Caco-2 (cell line): ENCODE results near the gene TNFRSF4. TPM values are rescaled to one million over a fixed set of nuclear protein-coding genes. Genes with fewer than 3 reads are reported as not detected.

Source experiments
- BruUV-seq: library from RNA; stranded (reverse); fragments of 400-500 nt; replicated peaks from 2 replicates; lab custom pipeline; 2021; lab: Mats Ljungman, UMichigan
- CTCF ChIA-PET: fragments of 300-600 bp; sonication (Branson Sonifier 250); formaldehyde crosslinking; loops from one replicate; lab custom pipeline; 2022; ENCODE audit warnings: antibody characterized with exemption; lab: Charles Lee
- POLR2A ChIA-PET: fragments of 300-600 bp; sonication (Branson Sonifier 250); formaldehyde crosslinking; loops from one replicate; lab custom pipeline; 2022; ENCODE audit warnings: antibody characterized with exemption; lab: Charles Lee
- DNase-seq, 2 experiments: peaks; one replicate each; pipeline versions ENCODE4 v3.0.0 to v3.0.0-alpha.2; 2020 to 2022
- H3K27me3 ChIP-seq: replicated peaks from 2 replicates; pipeline ENCODE4 v1.6.0; 2011; ENCODE audit warnings: low read length; ENCODE audit not compliant: control insufficient read depth, insufficient read depth
- H3K36me3 ChIP-seq: 2 replicates; pipeline ENCODE4 v1.5.1; 2011; ENCODE audit warnings: low read length; ENCODE audit not compliant: control insufficient read depth, insufficient read depth
- H3K4me1 ChIP-seq: fragments of 250-450 bp; sonication (Bioruptor Pico); 2 replicates; pipeline ENCODE4 v1.5.1; 2020; ENCODE audit warnings: mild to moderate bottlenecking
- H3K4me3 ChIP-seq: 2 replicates; pipeline ENCODE4 v1.5.1; 2011; ENCODE audit warnings: low read depth, mild to moderate bottlenecking, control low read depth, low read length
- H3K9me3 ChIP-seq: fragments of 250-450 bp; sonication (Bioruptor Pico); 2 replicates; pipeline ENCODE4 v1.5.1; 2020; ENCODE audit warnings: mild to moderate bottlenecking, moderate library complexity
- H3K27ac Mint-ChIP-seq: one replicate; pipeline ENCODE4 v1.8.0; 2022; ENCODE audit warnings: mixed read lengths; ENCODE audit not compliant: unreplicated experiment
- H3K27me3 Mint-ChIP-seq: one replicate; pipeline ENCODE4 v1.8.0; 2022; ENCODE audit warnings: mixed read lengths; ENCODE audit not compliant: insufficient read depth, unreplicated experiment
- H3K36me3 Mint-ChIP-seq: one replicate; pipeline ENCODE4 v1.8.0; 2022; ENCODE audit warnings: mild to moderate bottlenecking, mixed read lengths; ENCODE audit not compliant: insufficient read depth, unreplicated experiment
- H3K4me1 Mint-ChIP-seq: one replicate; pipeline ENCODE4 v1.8.0; 2022; ENCODE audit warnings: low read depth, mixed read lengths; ENCODE audit not compliant: unreplicated experiment
- H3K4me3 Mint-ChIP-seq: one replicate; pipeline ENCODE4 v1.8.0; 2022; ENCODE audit warnings: mild to moderate bottlenecking, moderate library complexity, mixed read lengths; ENCODE audit not compliant: unreplicated experiment
- H3K9me3 Mint-ChIP-seq: one replicate; pipeline ENCODE4 v1.8.0; 2022; ENCODE audit warnings: mixed read lengths; ENCODE audit not compliant: unreplicated experiment
- intact Hi-C: fragments of 100-400 bp; cut with micrococcal nuclease; formaldehyde crosslinking; loops from one replicate; pipeline ENCODE4 v1.10.0; 2022; ENCODE audit not compliant: unreplicated experiment
- total RNA-seq: library from RNA; stranded (reverse); gene quantifications from 2 replicates; pipeline ENCODE4 v1.2.3, GENCODE V29; 2022
- TF ChIP-seq, protein P1 (sequence below), 2 experiments: fragments of 200-600 bp in 1 of 2; IDR thresholded peaks; 1 replicate in 1 of 2; 2 replicates in 1 of 2; pipeline versions ENCODE4 v1.5.1 to v1.8.0; 2011 to 2022; ENCODE audit warnings: antibody characterized with exemption in 1 of 2, control low read depth in 1 of 2, inconsistent platforms in 1 of 2, low read depth in 1 of 2, low read length in 1 of 2, mild to moderate bottlenecking in 1 of 2, moderate library complexity in 1 of 2; ENCODE audit not compliant: insufficient read depth in 1 of 2, severe bottlenecking in 1 of 2, unreplicated experiment in 1 of 2

Gene TNFRSF4
- total RNA-seq, 1 experiment from 2014 or later, result not detected

DNA sequence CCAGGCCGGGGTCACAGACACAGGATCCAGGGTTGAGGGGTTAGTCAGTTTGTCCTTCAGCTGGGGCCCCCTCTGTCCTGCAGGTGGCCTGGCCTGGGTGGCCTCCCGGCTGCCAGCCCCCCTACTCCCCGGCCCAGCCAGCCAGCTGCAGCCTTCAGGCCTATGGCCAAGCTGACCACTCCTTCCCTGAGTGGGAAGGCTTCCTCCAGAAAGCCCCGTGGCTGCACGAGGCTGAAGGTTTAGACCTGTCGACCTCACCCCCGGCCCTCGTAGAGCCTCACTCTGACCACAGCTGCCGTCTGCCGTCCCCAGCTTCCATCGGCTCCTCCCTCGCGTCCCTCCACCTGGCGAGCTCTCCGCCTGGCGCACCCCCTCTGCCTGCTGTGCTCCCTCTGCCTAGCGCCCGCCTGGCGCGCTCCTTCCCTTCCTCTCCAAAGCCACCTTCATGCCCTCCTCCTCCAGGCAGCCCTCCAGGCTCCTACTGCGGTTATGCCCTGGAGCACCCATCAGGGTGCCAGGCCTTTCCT, 30.7 kb downstream of the TNFRSF4 start:
- BruUV-seq, result no TSS peak
- H3K9me3 ChIP-seq, result no peaks in the 10 kb centered on the region
- POLR2A ChIA-PET, result no interaction called here
- intact Hi-C loops, result no loop called here
- H3K4me3 ChIP-seq, result no peak overlapping the region
- CTCF ChIA-PET, result no interaction called here
- TF ChIP-seq, protein P1, sequence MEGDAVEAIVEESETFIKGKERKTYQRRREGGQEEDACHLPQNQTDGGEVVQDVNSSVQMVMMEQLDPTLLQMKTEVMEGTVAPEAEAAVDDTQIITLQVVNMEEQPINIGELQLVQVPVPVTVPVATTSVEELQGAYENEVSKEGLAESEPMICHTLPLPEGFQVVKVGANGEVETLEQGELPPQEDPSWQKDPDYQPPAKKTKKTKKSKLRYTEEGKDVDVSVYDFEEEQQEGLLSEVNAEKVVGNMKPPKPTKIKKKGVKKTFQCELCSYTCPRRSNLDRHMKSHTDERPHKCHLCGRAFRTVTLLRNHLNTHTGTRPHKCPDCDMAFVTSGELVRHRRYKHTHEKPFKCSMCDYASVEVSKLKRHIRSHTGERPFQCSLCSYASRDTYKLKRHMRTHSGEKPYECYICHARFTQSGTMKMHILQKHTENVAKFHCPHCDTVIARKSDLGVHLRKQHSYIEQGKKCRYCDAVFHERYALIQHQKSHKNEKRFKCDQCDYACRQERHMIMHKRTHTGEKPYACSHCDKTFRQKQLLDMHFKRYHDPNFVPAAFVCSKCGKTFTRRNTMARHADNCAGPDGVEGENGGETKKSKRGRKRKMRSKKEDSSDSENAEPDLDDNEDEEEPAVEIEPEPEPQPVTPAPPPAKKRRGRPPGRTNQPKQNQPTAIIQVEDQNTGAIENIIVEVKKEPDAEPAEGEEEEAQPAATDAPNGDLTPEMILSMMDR (IDR thresholded peaks at IDR 0.05; ENCODE audit: insufficient read depth in 1 of 2, low read depth in 1 of 2, low read length in 1 of 2, severe bottlenecking in 1 of 2, unreplicated experiment in 1 of 2), result no peak
- Mint-ChIP-seq H3K36me3 (no peaks in the 10 kb centered on the region), H3K27me3 (no peaks in the 10 kb centered on the region), H3K27ac (no peak overlapping the region), H3K9me3 (no peaks in the 10 kb centered on the region), H3K4me1 (no peaks in the 10 kb centered on the region), H3K4me3 (no peak overlapping the region)
- peak in 1 of 2 experiments; percentile 22 for DNase-seq
- no peaks in the 10 kb centered on the region for H3K4me1 ChIP-seq
- no peaks in the 10 kb centered on the region for H3K27me3 ChIP-seq
- no peaks in the 10 kb centered on the region for H3K36me3 ChIP-seq

DNA sequence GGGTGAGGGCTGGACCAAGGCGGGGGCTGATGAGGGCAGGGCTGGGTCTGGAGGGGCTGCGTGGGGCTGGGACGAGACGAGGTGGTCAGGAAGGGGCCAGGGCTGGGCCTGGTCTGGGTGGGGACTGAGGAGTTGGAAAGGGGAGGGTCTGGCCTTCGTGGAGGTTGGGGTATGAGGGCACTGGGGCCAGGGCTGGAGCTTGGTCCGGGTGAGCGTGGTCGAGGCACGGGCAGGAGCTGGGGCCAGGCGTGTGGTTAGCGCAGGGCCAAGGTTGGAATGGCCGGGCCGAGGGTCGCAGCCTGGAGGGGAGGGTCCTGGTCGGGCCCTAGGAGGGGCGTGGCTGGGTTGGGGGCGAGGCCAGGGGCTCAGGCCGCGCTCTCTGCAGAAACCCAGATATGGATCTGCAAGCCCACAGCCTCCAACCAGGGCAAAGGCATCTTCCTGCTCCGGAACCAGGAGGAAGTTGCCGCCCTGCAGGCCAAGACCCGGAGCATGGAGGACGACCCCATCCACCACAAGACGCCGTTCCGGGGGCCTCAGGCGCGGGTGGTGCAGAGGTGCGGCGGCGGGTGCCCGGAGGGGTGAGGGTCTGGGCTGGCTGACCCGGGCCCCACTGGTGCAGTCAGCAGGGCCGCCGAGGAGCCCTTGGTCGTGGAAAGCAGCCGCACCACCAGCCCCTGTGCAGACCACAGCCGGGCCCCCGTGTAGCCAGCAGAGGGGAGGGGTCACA, 31.3 kb downstream of the TNFRSF4 start:
- H3K36me3 Mint-ChIP-seq, result no peaks in the 10 kb centered on the region
- POLR2A ChIA-PET, result no interaction called here
- no peaks in the 10 kb centered on the region for H3K36me3 ChIP-seq
- H3K27me3 ChIP-seq, result no peaks in the 10 kb centered on the region
- no peaks in the 10 kb centered on the region for H3K4me1 ChIP-seq
- no peaks in the 10 kb centered on the region for H3K9me3 Mint-ChIP-seq
- no peaks in the 10 kb centered on the region for H3K9me3 ChIP-seq
- H3K27ac Mint-ChIP-seq, result no peak overlapping the region
- no peak overlapping the region for H3K4me3 Mint-ChIP-seq
- TF ChIP-seq, protein P1 (IDR thresholded peaks at IDR 0.05; ENCODE audit: insufficient read depth in 1 of 2, low read depth in 1 of 2, low read length in 1 of 2, severe bottlenecking in 1 of 2, unreplicated experiment in 1 of 2), result no peak
- no peaks in the 10 kb centered on the region for H3K27me3 Mint-ChIP-seq
- intact Hi-C loops, result no loop called here
- CTCF ChIA-PET, result no interaction called here
- BruUV-seq, result no TSS peak
- DNase-seq, result peak in 1 of 2 experiments; percentile 21
- H3K4me3 ChIP-seq, result no peak overlapping the region
- H3K4me1 Mint-ChIP-seq, result no peaks in the 10 kb centered on the region

DNA sequence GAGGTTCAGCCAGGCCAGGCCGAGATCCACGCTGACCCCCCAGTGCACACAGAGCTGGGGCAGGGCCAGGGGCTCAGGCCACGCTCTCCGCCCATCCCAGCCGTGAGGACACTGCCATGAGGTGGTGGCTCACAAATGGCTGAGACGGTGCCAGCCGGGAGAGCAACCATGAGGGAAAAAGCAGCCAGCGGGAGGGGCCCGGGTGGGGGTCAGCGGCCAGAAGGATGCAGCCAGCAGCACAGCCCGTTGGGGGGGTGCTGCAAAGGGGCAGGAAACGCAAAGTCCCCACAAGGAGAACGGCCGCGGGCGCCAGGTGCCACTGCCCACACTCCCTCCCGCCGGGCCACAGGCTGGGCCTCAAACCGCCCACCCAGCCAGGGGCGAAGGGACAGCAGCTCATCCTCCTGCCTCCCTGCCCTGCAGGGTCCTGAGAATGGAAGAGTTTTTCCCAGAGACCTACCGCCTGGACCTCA, 32.0 kb downstream of the TNFRSF4 start:
- TF ChIP-seq, protein P1 (IDR thresholded peaks at IDR 0.05; ENCODE audit: insufficient read depth in 1 of 2, low read depth in 1 of 2, low read length in 1 of 2, severe bottlenecking in 1 of 2, unreplicated experiment in 1 of 2), result no peak
- BruUV-seq, result no TSS peak
- no peaks in the 10 kb centered on the region for H3K27me3 ChIP-seq
- Mint-ChIP-seq H3K27ac (no peak overlapping the region), H3K9me3 (no peaks in the 10 kb centered on the region), H3K27me3 (no peaks in the 10 kb centered on the region), H3K4me3 (no peak overlapping the region), H3K36me3 (no peaks in the 10 kb centered on the region), H3K4me1 (peaks cover 2% of the 10 kb centered on the region)
- ChIA-PET CTCF (no interaction called here), POLR2A (no interaction called here)
- H3K9me3 ChIP-seq, result no peaks in the 10 kb centered on the region
- no peaks in the 10 kb centered on the region for H3K36me3 ChIP-seq
- no peaks in the 10 kb centered on the region for H3K4me1 ChIP-seq
- no peak overlapping the region for H3K4me3 ChIP-seq
- intact Hi-C loops, result no loop called here
- DNase-seq, result no peak
